HG03442 (cell line): Measurements from ENCODE around the gene ANAPC2.

Experiments used
- ATAC-seq: cut with Tn5 transposase; IDR thresholded peaks from one replicate; pipeline ENCODE4 v1.9.1; 2021; ENCODE audit warnings: mild to moderate bottlenecking, moderate library complexity; ENCODE audit not compliant: unreplicated experiment

Gene ANAPC2

GRCh38 chr9:137216188-137216965, 28.0 kb upstream of the ANAPC2 start:
- ATAC-seq = no peak

- ATAC-seq = no peak
These were observed 27.0 kb upstream of the ANAPC2 start for GRCh38 chr9:137215196-137215986.

- no peak for ATAC-seq
These were observed 26.3 kb upstream of the ANAPC2 start for GRCh38 chr9:137214620-137215019.

- ATAC-seq = no peak
These were observed 25.1 kb upstream of the ANAPC2 start for GRCh38 chr9:137213160-137214060.

- ATAC-seq = no peak
These were observed 24.2 kb upstream of the ANAPC2 start for GRCh38 chr9:137212520-137212919.

- ATAC-seq = no peak
These were observed 23.2 kb upstream of the ANAPC2 start for GRCh38 chr9:137211532-137211931.

GRCh38 chr9:137206602-137207001, 18.2 kb upstream of the ANAPC2 start:
- ATAC-seq = no peak

GRCh38 chr9:137205126-137206069, 17.0 kb upstream of the ANAPC2 start, which contains the start of the genes NDOR1 and TMEM203:
Gene NDOR1 (plus strand): TSS chr9:137205700. CDS start chr9:137205778, 78 bp downstream.
Gene TMEM203 (minus strand): TSS chr9:137205648. CDS start chr9:137205414, 234 bp downstream.
- peak; percentile 35 for ATAC-seq

GRCh38 chr9:137204731-137205125, 16.4 kb upstream of the ANAPC2 start:
- no peak for ATAC-seq

GRCh38 chr9:137202966-137203365, 14.6 kb upstream of the ANAPC2 start:
- ATAC-seq = no peak

- no peak for ATAC-seq
These were observed 13.0 kb upstream of the ANAPC2 start for GRCh38 chr9:137201205-137201868.

GRCh38 chr9:137200311-137201204, 12.2 kb upstream of the ANAPC2 start, which contains the start of gene TPRN:
Gene TPRN (minus strand): TSS chr9:137200741. CDS start chr9:137200711, 30 bp downstream.
- peak; percentile 80 for ATAC-seq

- no peak for ATAC-seq
These were observed 11.2 kb upstream of the ANAPC2 start for GRCh38 chr9:137199411-137200121.

- no peak for ATAC-seq
These were observed 10.5 kb upstream of the ANAPC2 start for GRCh38 chr9:137198902-137199283.

GRCh38 chr9:137198051-137198901, 9.9 kb upstream of the ANAPC2 start:
- no peak for ATAC-seq

- no peak for ATAC-seq
These were observed 7.3 kb upstream of the ANAPC2 start for GRCh38 chr9:137195525-137196220.
